IMR-90 (cell line): ENCODE data around the gene INPP5B. TPM values are rescaled to one million over a fixed set of nuclear protein-coding genes. Genes with fewer than 3 reads are reported as not detected.

Experiments
- ATAC-seq: fragments of 200-7000 bp; cut with Tn5 transposase; 2 replicates; pipeline ENCODE4 v1.9.1; 2020; ENCODE audit warnings: low read depth, mild to moderate bottlenecking, moderate library complexity
- BruUV-seq: library from RNA; stranded (reverse); fragments of 400-500 nt; replicated peaks from 2 replicates; lab custom pipeline; 2021; lab: Mats Ljungman, UMichigan
- CTCF ChIA-PET: fragments of 300-600 bp; formaldehyde crosslinking; extraction: SDS; loops from one replicate; lab custom pipeline; 2021; ENCODE audit warnings: antibody characterized with exemption; lab: Yijun Ruan, JAX
- POLR2A ChIA-PET: fragments of 300-600 bp; sonication (Branson Sonifier 250); formaldehyde crosslinking; loops from one replicate; lab custom pipeline; 2022; ENCODE audit warnings: antibody characterized with exemption; ENCODE audit not compliant: unreplicated experiment; lab: Charles Lee
- DNase-seq: peaks from one replicate; pipeline ENCODE4 v3.0.0; 2013
- H2AFZ ChIP-seq: replicated peaks from 2 replicates; pipeline ENCODE3; 2013; ENCODE audit warnings: low read length, mild to moderate bottlenecking; ENCODE audit not compliant: poor library complexity
- H2AK5ac ChIP-seq: 2 replicates; pipeline ENCODE4 v1.6.1; 2013; ENCODE audit warnings: low read depth, low read length, inconsistent platforms
- H2AK9ac ChIP-seq: replicated peaks from 2 replicates; pipeline ENCODE3; 2013; ENCODE audit warnings: mild to moderate bottlenecking, low read depth, low read length, moderate library complexity; ENCODE audit not compliant: poor library complexity
- H2BK120ac ChIP-seq: 2 replicates; pipeline ENCODE4 v1.6.1; 2013; ENCODE audit warnings: low read depth, low read length, inconsistent platforms
- H2BK15ac ChIP-seq: 3 replicates; pipeline ENCODE4 v1.6.1; 2013; ENCODE audit warnings: low read depth, low read length, inconsistent platforms
- H2BK20ac ChIP-seq: 2 replicates; pipeline ENCODE4 v1.6.1; 2013; ENCODE audit warnings: low read depth, mild to moderate bottlenecking, inconsistent platforms, low read length, moderate library complexity
- H2BK5ac ChIP-seq: 2 replicates; pipeline ENCODE4 v1.6.1; 2013; ENCODE audit warnings: mild to moderate bottlenecking, low read depth, low read length, inconsistent platforms; ENCODE audit not compliant: poor library complexity, severe bottlenecking
- H3K14ac ChIP-seq: replicated peaks from 2 replicates; pipeline ENCODE4 v1.6.1; 2013; ENCODE audit warnings: low read depth, low read length, inconsistent platforms
- H3K18ac ChIP-seq: 2 replicates; pipeline ENCODE4 v1.6.1; 2013; ENCODE audit warnings: low read depth, low read length, control low read depth
- H3K23ac ChIP-seq: 2 replicates; pipeline ENCODE4 v1.6.1; 2013; ENCODE audit warnings: low read depth, low read length, inconsistent platforms
- H3K27ac ChIP-seq: 2 replicates; pipeline ENCODE4 v1.5.1; 2013; ENCODE audit warnings: mild to moderate bottlenecking, control low read depth, low read length; ENCODE audit not compliant: insufficient read depth
- H3K27me3 ChIP-seq: 2 replicates; pipeline ENCODE4 v1.6.1; 2013; ENCODE audit warnings: low read length; ENCODE audit not compliant: control insufficient read depth, insufficient read depth
- H3K36me3 ChIP-seq: 2 replicates; pipeline ENCODE4 v1.6.1; 2013; ENCODE audit warnings: low read length, mixed read lengths; ENCODE audit not compliant: control insufficient read depth, insufficient read depth
- H3K4ac ChIP-seq: 2 replicates; pipeline ENCODE4 v1.6.1; 2013; ENCODE audit warnings: low read depth, low read length, inconsistent platforms
- H3K4me1 ChIP-seq: 2 replicates; pipeline ENCODE4 v1.6.1; 2013; ENCODE audit warnings: low read length, mixed read lengths; ENCODE audit not compliant: control insufficient read depth, insufficient read depth
- H3K4me2 ChIP-seq: 2 replicates; pipeline ENCODE4 v1.6.1; 2013; ENCODE audit warnings: low read depth, mild to moderate bottlenecking, control low read depth, low read length, moderate library complexity
- H3K4me3 ChIP-seq: 2 replicates; pipeline ENCODE4 v1.5.1; 2013; ENCODE audit warnings: low read depth, mild to moderate bottlenecking, control low read depth, low read length, moderate library complexity; ENCODE audit not compliant: insufficient read depth
- H3K56ac ChIP-seq: 2 replicates; pipeline ENCODE4 v1.6.1; 2013; ENCODE audit warnings: low read length, inconsistent platforms; ENCODE audit not compliant: insufficient read depth; ENCODE audit errors: extremely low read depth
- H3K79me1 ChIP-seq, 2 experiments: 2 replicates each; pipeline ENCODE4 v1.6.1; 2013; ENCODE audit warnings: low read length in 2 of 2, inconsistent platforms in 1 of 2, low read depth in 1 of 2
- H3K9ac ChIP-seq: 2 replicates; pipeline ENCODE4 v1.6.1; 2013; ENCODE audit warnings: low read depth, low read length, control low read depth
- H3K9me1 ChIP-seq: 2 replicates; pipeline ENCODE4 v1.6.1; 2013; ENCODE audit warnings: low read length, inconsistent platforms; ENCODE audit not compliant: insufficient read depth
- H3K9me3 ChIP-seq: 2 replicates; pipeline ENCODE4 v1.6.1; 2013; ENCODE audit warnings: low read length; ENCODE audit not compliant: control insufficient read depth, insufficient read depth
- H4K20me1 ChIP-seq: 2 replicates; pipeline ENCODE4 v1.6.1; 2013; ENCODE audit warnings: low read length, inconsistent platforms; ENCODE audit not compliant: insufficient read depth
- H4K5ac ChIP-seq: 2 replicates; pipeline ENCODE4 v1.6.1; 2013; ENCODE audit warnings: mild to moderate bottlenecking, low read depth, low read length, control low read depth
- H4K8ac ChIP-seq, 2 experiments: 2 replicates each; pipeline ENCODE4 v1.6.1; 2013; ENCODE audit warnings: low read depth in 2 of 2, low read length in 2 of 2, control low read depth in 1 of 2, inconsistent platforms in 1 of 2
- H4K91ac ChIP-seq: 2 replicates; pipeline ENCODE4 v1.6.1; 2013; ENCODE audit warnings: low read depth, low read length, inconsistent platforms; ENCODE audit not compliant: insufficient read depth
- BHLHE40 ChIP-seq: fragments of 150-350 bp; IDR thresholded peaks from 2 replicates; pipeline ENCODE4 v1.6.1; 2016; ENCODE audit warnings: mild to moderate bottlenecking, low read depth, low read length
- CEBPB ChIP-seq: IDR thresholded peaks from 2 replicates; pipeline ENCODE4 v1.6.1; 2012; ENCODE audit warnings: low read depth, low read length, improper control_type of control experiment
- CHD1 ChIP-seq: IDR thresholded peaks from 2 replicates; pipeline ENCODE4 v1.6.1; 2012; ENCODE audit warnings: low read depth, low read length, improper control_type of control experiment
- CTCF ChIP-seq: conservative IDR thresholded peaks from 2 replicates; pipeline ENCODE4 v1.5.1; 2012; ENCODE audit warnings: mild to moderate bottlenecking, low read depth, low read length, improper control_type of control experiment
- ELK1 ChIP-seq: fragments of 150-350 bp; IDR thresholded peaks from 2 replicates; pipeline ENCODE4 v1.6.1; 2016; ENCODE audit warnings: low read depth, mild to moderate bottlenecking, low read length, moderate library complexity, borderline replicate concordance
- FOS ChIP-seq: fragments of 150-350 bp; IDR thresholded peaks from 2 replicates; pipeline ENCODE4 v1.6.1; 2016; ENCODE audit warnings: low read depth, low read length
- MAFK ChIP-seq: IDR thresholded peaks from 2 replicates; pipeline ENCODE4 v1.6.1; 2012; ENCODE audit warnings: low read depth, low read length, improper control_type of control experiment
- MAZ ChIP-seq: IDR thresholded peaks from 2 replicates; pipeline ENCODE4 v1.6.1; 2012; ENCODE audit warnings: low read depth, mild to moderate bottlenecking, low read length, improper control_type of control experiment, moderate library complexity, borderline replicate concordance
- MXI1 ChIP-seq: IDR thresholded peaks from 2 replicates; pipeline ENCODE4 v1.6.1; 2012; ENCODE audit warnings: low read depth, mild to moderate bottlenecking, low read length, moderate library complexity, borderline replicate concordance
- NFE2L2 ChIP-seq: fragments of 150-350 bp; IDR thresholded peaks from 2 replicates; pipeline ENCODE4 v1.6.1; 2016; ENCODE audit warnings: low read depth, mild to moderate bottlenecking, low read length
- POLR2A ChIP-seq: IDR thresholded peaks from 2 replicates; pipeline ENCODE4 v1.6.1; 2012; ENCODE audit warnings: mild to moderate bottlenecking, low read depth, low read length
- RAD21 ChIP-seq: IDR thresholded peaks from 2 replicates; pipeline ENCODE4 v1.6.1; 2012; ENCODE audit warnings: low read length, improper control_type of control experiment
- RCOR1 ChIP-seq: IDR thresholded peaks from 2 replicates; pipeline ENCODE4 v1.6.1; 2012; ENCODE audit warnings: mild to moderate bottlenecking, low read length, improper control_type of control experiment; ENCODE audit not compliant: insufficient replicate concordance
- RFX5 ChIP-seq: IDR thresholded peaks from 2 replicates; pipeline ENCODE4 v1.8.0; 2012; ENCODE audit warnings: low read depth, mild to moderate bottlenecking, low read length, moderate library complexity
- SMC3 ChIP-seq: fragments of 150-350 bp; IDR thresholded peaks from 2 replicates; pipeline ENCODE4 v1.6.1; 2016; ENCODE audit warnings: low read depth, mild to moderate bottlenecking, antibody characterized with exemption, low read length, moderate library complexity
- USF2 ChIP-seq: fragments of 150-350 bp; IDR thresholded peaks from 2 replicates; pipeline ENCODE4 v1.6.1; 2017; ENCODE audit warnings: mild to moderate bottlenecking, antibody characterized with exemption, low read length, low read depth
- WGBS, 2 experiments: methylation state at CpG; one replicate each; pipeline versions ENCODE4 v1.1.5 to v1.1.7; 2013; ENCODE audit warnings: missing lambda C conversion rate in 2 of 2; ENCODE audit not compliant: insufficient read length in 1 of 2; ENCODE audit errors: extremely low coverage in 2 of 2; 5-methylcytosine and 5-hydroxymethylcytosine counted together
- dilution Hi-C: fragments of 300-500 bp; cut with HindIII; formaldehyde crosslinking; loops from one replicate; pipeline ENCODE4 v1.14.3; 2018; ENCODE audit warnings: low sequenced_read_pairs; ENCODE audit not compliant: unreplicated experiment
- in situ Hi-C: fragments of 300-500 bp; cut with MboI; formaldehyde crosslinking; loops from 3 replicates; pipeline ENCODE4 v1.14.3; 2019; ENCODE audit warnings: low sequenced_read_pairs, inconsistent platforms, mixed read lengths
- intact Hi-C: fragments of 100-400 bp; cut with micrococcal nuclease; formaldehyde crosslinking; loops from 2 replicates; pipeline ENCODE4 v1.10.0; 2022
- polyA plus RNA-seq, 3 experiments: library from polyadenylated mRNA; depleted of rRNA; stranded (reverse); fragments of >200 nt; gene quantifications; 2 replicates each; pipeline ENCODE4 v1.2.3, GENCODE V29; 2012; ENCODE audit warnings: low replicate concordance in 1 of 3
- total RNA-seq: library from RNA; depleted of rRNA; stranded (reverse); fragments of >200 nt; gene quantifications from 2 replicates; pipeline ENCODE4 v1.2.3, GENCODE V29; 2012

INPP5B gene
- total and polyA plus RNA-seq, 2 of the 4 experiments (the other 2 are of a cell fraction): 9.4 to 20.4 TPM

GRCh38 chr1:37875833-37876232, 71.0 kb downstream of the INPP5B start:
- H2BK20ac ChIP-seq: no peak overlapping the region
- no peak overlapping the region for H3K4me3 ChIP-seq
- peak; percentile 37; the same call in 1 of the 2 replicates for ATAC-seq
- no peaks in the 10 kb centered on the region; a peak in 1 of 4 replicates for H3K79me1 ChIP-seq
- no peak overlapping the region; the same call in 1 of the 2 replicates for H3K56ac ChIP-seq
- no peaks in the 10 kb centered on the region for H3K4me1 ChIP-seq
- dilution Hi-C loops (no loop called here), intact Hi-C loops (loop anchor here (5.0 kb wide), 1 partner anchor 91 kb away; no protein-coding TSS in a partner anchor), in situ Hi-C loops (no loop called here)
- no peak overlapping the region for H4K5ac ChIP-seq
- TF ChIP-seq RFX5 (no peak), MXI1 (no peak), BHLHE40 (no peak), USF2 (no peak), MAZ (no peak), FOS (no peak), NFE2L2 (no peak), MAFK (no peak), POLR2A (no peak), RAD21 (no peak), SMC3 (no peak), RCOR1 (no peak), CTCF (no peak), ELK1 (no peak), CHD1 (no peak), CEBPB (no peak)
- no peak overlapping the region for H2AK5ac ChIP-seq
- H3K36me3 ChIP-seq: peaks cover 49% of the 10 kb centered on the region
- H3K23ac ChIP-seq: no peak overlapping the region
- H2BK15ac ChIP-seq: no peak overlapping the region
- H2AFZ ChIP-seq: no peak overlapping the region
- DNase-seq: no peak
- no peak overlapping the region for H3K4me2 ChIP-seq
- no CpG with 5 or more reads among the region's 1 CpG for WGBS, 2 experiments
- H2AK9ac ChIP-seq: no peak overlapping the region
- H3K27ac ChIP-seq: no peak overlapping the region
- no peak overlapping the region for H4K8ac ChIP-seq
- H2BK5ac ChIP-seq: no peak overlapping the region
- POLR2A ChIA-PET: no interaction called here
- BruUV-seq: no TSS peak
- H3K9ac ChIP-seq: no peak overlapping the region
- H2BK120ac ChIP-seq: no peak overlapping the region
- no peaks in the 10 kb centered on the region for H4K20me1 ChIP-seq
- no peak overlapping the region for H3K4ac ChIP-seq
- H3K9me1 ChIP-seq: no peaks in the 10 kb centered on the region
- no peaks in the 10 kb centered on the region for H3K9me3 ChIP-seq
- CTCF ChIA-PET: interaction anchor here (0.6 to 1.7 kb wide), 2 partner anchors 16 to 149 kb away, joined by 4 read pairs; no protein-coding TSS in a partner anchor
- no peak overlapping the region for H4K91ac ChIP-seq
- H3K18ac ChIP-seq: no peak overlapping the region
- no peak overlapping the region for H3K14ac ChIP-seq
- H3K27me3 ChIP-seq: no peaks in the 10 kb centered on the region
